Stimulated activated CD8-positive, alpha-beta memory T cell treated with anti-CD3 and anti-CD28 coated beads, Interleukin-7, amount 100 ng/mL, for 1 hour (primary cell): ENCODE measurements around the gene PLEKHG4B.
"Not testable (repeated sequence)": the region's sequence is repeated elsewhere in the genome, so short reads cannot be mapped to it uniquely, and the experiment has no call there.

Experiments
- DNase-seq, 2 donors: peaks; one replicate each; pipeline ENCODE4 v3.0.0-alpha.2; 2020; ENCODE audit warnings: low read depth in 2 of 2

PLEKHG4B gene

GRCh38 chr5:188488-189481, 96.8 kb downstream of the PLEKHG4B start:
- DNase-seq = peak; percentile 64 to 77

DNA sequence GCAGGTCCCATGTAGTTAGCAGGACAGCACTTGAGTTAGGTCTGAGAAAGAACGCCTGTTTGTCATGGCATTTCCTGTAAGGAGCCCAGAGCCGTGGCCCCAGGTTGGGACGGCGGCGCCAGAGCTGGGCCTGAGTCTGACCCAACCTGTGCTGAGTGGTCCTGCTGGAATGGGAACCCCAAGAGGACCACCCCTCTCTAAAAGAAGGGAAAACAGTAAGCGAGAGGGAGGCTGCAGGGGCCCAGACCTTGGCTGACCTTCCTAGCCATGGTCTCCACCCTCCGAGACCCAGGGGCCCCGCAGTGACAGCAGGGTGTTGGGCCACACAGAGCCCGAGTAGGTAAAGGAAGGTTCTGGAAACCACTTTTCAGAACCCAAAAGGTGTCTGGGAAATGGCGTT, 97.5 kb downstream of the PLEKHG4B start:
- no peak for DNase-seq

- no peak for DNase-seq
Measured at GRCh38 chr5:189976-190365, 98.0 kb downstream of the PLEKHG4B start.

DNA sequence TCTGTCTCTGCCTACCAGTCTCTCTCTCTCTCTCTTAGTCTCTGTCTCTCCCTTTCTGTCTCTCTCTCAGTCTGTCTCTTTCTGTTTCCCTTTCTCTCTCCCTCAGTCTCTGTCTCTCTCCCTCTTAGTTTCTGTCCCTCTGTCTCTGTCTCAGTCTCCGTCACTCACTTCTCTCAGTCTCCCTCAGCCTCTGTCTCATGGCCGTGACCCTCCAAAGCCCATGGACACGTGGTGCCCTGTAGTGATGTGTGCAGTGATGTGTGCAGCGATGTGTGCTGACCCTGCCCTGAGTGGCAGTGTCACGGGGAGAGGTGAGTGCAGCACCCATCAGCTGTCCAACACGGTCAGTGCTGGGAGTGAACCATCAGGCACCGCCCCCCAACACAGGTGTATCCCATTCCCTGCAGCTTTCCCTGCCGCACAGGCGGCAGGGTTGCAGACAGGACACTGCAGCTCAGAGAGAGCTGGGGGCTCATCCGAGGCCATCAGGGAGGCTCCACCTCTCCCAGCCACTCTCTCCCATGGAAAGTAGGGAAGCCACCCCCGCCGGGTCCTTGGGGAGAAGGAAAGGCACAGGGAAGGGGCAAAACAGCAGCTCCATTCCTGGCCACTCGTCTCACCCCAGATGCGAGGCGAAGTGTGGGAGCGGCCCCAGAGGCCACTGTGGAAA, 98.5 kb downstream of the PLEKHG4B start:
- DNase-seq = no peak

GRCh38 chr5:191036-191948, 99.3 kb downstream of the PLEKHG4B start, which contains the start of gene LRRC14B:
LRRC14B (plus strand) TSS chr5:191495; CDS start chr5:191539, 44 bp downstream.
- no peak for DNase-seq

DNA sequence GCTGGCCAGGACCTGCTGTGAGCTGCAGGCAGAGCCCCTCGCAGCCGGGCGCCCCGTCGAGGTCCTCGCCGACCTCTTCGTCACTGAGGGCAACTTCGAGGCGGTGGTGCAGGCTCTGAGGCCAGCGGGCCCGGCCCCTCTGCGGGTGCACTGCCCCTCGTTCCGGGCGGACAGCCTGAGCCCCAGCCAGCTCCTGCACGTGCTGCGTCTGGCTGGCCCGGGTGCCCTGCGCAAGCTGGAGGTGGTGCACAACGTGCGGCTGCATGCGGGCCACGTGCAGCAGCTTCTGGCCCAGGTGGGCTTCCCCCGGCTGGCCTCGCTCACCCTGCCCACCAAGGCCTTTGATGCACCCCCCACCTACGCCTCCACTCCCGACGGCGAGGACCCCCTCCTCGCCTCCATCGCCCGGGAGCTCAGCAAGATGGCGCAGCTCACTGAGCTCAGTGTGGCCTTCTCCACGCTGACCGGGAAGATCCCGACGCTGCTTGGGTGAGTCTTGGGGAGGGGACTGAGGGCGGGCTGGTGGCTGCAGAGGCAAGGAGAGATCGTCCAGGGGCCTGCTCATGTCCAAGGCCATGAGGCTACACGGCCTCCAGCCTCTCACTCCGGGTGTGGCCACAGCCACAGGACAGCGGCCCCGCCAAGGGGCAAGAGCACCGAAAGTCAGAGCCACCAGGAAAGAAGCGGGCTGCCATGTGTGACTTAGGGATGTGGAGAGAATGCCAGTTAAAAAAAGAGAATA, 100.2 kb downstream of the PLEKHG4B start:
- DNase-seq = no peak

DNA sequence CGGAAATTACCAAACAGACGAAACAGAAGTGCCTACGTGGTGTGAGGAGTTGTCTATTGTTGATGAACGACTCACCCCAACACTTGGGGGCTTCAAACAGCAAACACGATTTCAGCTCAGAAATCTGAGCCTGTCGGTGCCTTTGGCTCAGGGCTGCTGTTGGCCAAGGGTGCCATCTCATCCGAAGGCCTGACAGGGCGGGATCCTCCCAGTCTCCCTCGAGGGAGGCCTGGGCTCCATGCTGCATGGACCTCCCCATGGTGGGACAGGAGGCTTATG, 100.7 kb downstream of the PLEKHG4B start:
- DNase-seq = no peak

DNA sequence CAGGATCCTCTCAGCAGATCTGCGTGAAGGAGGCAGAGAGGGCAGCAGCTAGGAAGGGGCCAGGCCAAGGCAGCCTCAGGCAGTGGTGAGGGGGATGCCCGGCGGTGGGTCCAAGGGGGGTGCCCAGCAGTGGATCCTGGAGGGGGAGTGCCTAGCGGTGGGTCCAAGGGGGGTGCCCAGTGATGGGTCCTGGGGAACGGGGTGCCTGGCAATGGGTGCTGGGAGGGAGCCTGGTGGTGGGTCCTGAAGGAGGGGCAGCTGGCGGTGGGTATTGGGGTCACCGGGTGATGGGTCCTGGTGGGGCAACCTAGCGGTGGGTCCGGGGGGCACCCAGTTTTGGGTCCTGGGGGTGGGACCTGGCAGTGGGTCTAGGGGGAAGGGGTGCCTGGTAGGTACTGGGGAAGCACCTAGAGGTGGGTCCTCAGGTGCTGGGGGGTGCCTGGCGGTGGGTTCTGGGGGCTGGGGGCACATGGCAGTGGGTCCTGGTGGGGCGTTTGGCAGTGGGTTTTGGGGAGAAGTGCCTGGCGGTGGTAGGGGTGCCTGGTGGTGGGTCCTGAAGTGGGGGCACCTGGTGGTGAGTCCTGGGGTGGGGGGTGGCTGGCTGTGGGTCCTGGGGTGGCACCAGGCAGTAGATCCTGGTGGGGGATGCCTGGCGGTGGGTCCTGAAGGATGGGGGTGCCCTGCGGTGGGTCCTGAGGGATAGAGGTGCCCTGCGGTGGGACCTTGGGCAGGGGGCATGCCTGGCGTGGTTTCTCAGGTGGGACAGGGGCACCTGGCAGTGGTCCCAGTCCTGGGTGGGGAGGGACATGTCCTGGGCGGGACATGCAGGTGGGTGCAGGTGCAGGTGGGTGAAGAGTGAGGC, 101.2 kb downstream of the PLEKHG4B start:
- DNase-seq = no peak

GRCh38 chr5:194102-194501, 102.1 kb downstream of the PLEKHG4B start:
- DNase-seq = no peak

- no peak for DNase-seq
Measured at GRCh38 chr5:194603-195209, 102.7 kb downstream of the PLEKHG4B start.

DNA sequence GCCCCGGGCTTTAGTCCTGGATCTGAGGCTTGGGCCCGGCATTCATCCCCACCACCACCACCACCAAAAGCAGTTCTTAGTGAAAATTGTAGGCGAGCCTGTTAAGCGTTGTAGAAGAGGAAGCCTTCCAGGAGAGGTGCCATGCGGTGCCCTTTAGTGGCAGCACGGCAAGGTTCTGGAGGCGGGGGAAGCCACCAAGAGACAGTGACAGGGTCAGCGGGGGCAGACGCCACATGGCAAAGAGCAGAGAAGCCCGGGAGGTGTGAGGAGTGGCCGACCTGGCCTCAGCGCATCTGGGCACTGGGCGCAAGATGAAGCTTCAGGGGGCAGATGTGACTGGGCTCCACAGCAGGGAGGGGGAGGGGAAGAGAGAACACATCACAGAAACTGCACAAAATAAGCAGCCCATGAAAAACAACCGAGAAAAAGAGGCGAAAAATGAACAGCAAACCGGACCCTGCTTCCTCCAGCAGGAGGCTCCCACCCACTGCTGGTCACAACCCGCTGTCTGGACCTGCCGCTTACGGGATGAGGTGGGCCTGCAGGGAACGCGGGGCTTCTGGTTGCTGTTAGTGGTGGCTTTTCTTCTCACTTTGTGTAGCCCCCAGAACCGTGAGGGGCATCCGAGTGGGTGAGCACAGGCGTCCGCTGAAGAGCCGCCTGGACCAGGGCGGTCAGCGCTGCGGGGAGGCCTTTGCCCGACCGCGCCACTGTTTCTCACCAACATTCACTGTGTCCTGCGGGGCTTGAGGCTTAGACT, 103.6 kb downstream of the PLEKHG4B start:
- no peak for DNase-seq

DNA sequence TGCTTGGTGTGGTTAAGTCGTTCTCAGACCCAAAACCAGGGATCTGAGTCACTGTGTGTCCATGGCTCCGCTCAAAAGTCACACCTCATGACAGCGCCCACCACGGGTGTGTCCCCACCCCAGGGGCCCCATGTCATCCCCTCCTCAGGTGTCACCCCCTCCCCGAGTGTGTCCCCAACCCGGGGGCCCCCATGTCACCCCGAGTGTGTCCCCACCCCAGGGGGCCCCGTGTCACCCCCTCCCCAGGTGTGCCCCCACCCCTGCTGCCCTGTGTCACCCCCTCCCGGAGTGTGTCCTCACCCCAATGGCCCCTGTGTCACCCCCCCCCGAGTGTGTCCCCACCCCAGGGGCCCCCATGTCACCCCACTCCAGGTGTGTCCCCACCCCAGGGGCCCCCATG, 104.4 kb downstream of the PLEKHG4B start:
- DNase-seq = no peak

DNA sequence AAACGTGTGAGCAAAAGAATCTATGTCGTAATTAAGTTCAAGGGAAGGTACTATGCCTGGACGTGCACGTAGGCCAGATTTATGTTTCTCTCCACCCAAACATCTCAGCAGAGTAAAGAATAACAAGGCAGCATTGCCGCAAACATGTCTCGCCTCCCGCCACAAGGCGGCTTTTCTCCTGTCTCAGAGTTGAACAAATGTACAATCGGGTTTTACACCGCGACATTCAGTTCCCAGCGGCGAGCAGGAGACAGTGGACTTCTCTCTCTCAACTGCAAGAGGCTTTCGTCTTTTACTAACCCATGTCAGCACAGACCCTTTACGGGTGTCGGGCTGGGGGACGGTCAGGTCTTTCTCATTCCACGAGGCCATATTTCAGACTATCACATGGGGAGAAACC, 105.1 kb downstream of the PLEKHG4B start:
- DNase-seq = not testable (repeated sequence)

- no peak for DNase-seq
Measured at GRCh38 chr5:197892-198489, 106.0 kb downstream of the PLEKHG4B start.

GRCh38 chr5:198516-199196, 106.7 kb downstream of the PLEKHG4B start:
- no peak for DNase-seq

GRCh38 chr5:199197-199949, 107.4 kb downstream of the PLEKHG4B start:
- no peak for DNase-seq

DNA sequence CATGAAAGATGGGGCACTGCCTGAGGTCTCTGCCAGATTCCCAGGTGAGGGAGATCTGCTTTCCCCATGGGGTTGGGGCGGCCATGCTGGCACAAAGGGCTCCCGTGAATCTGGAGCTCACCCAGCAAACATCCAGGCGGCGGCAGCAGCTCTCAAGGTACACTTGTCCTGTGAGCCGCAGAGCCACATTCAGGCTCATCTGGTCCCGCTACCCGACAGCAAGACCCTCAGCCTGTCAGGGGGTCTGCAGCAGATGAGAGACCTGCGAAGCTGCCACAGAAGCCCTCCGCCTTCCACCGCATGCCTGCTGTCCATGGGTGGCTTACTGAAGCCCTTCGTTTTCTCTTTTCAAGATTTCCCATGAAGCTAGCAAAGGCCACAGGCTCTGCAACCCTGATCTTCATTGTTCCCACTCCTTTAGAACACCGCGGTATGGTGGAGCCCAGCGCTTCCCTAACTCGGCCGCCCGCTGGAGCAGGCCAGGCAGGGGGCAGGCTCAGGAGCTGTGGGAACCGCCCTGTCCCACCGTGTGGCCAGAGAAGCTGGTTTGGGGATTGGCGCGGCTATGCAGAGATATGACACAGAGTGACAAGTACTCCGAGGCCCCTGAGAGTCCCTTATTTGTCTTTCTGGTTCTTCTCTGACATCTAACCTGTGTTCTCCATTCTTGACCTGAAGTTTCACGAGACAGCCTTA, 108.1 kb downstream of the PLEKHG4B start:
- DNase-seq = no peak
